ENCODE results near the gene HYI. TPM values are rescaled to one million over a fixed set of nuclear protein-coding genes. Genes with fewer than 3 reads are reported as not detected.

HYI gene
- total and polyA plus RNA-seq, 2 of the 8 experiments (the other 6 are each of a cell fraction or from before 2014, with no cell fraction given) = 14.4 to 17.7 TPM

DNA sequence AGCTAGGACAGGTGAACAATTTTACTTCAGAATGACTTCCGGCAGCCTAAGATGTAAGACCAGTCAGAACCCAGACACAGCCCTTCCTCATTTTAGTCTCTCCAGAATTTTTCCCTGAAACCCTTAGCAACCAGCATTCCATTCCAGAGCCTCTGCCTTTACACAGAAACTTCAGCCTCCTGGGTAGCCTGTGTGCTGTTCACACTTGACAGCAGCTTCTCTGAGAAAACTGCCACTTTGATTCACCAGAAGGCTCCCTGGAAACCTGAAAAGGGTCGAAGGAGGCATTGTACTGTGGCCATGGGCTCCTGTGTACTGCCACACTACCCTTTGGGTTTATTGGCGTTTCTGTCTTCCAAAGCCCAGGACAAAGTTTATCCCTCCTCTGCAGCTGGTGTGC, 17.4 kb downstream of the HYI start:
- DNase-seq (ENCODE audit: low read depth in 1 of 2, low spot score in 2 of 2) (no peak), FAIRE-seq (no peak)
- peaks cover 2 to 26% (median 10%) of the 10 kb centered on the region in 4 experiments for H3K36me3 ChIP-seq (ENCODE audit: control insufficient read depth in 2 of 4, insufficient read depth in 4 of 4, low read length in 3 of 4)
- no peak overlapping the region for H4K91ac ChIP-seq (replicated peaks; ENCODE audit: insufficient read length, low read length)
- no peaks in the 10 kb centered on the region for H3K23me2 ChIP-seq (ENCODE audit: low read depth, low read length)
- H2BK15ac ChIP-seq (ENCODE audit: low read length) = no peak overlapping the region
- no peak overlapping the region for H4K5ac ChIP-seq (ENCODE audit: insufficient read length, low read depth, low read length)
- no peak overlapping the region for H2BK5ac ChIP-seq (ENCODE audit: low read depth, low read length)
- TF ChIP-seq TAF7 (optimal IDR thresholded peaks at IDR 0.05; ENCODE audit: borderline replicate concordance, low read depth, low read length) = no peak
- no peak for TF ChIP-seq KDM4A (IDR thresholded peaks at IDR 0.05; ENCODE audit: low read depth, low read length, severe bottlenecking)
- H3K4me1 ChIP-seq (replicated peaks in 1 of 4; ENCODE audit: control insufficient read depth in 3 of 4, insufficient read depth in 4 of 4, low read length in 3 of 4) = no peaks in the 10 kb centered on the region
- no peaks in the 10 kb centered on the region for H3K79me1 ChIP-seq (ENCODE audit: low read depth, low read length)
- H2BK20ac ChIP-seq (ENCODE audit: low read length) = no peak overlapping the region
- peaks cover 0 to 4% of the 10 kb centered on the region in 2 experiments for H4K20me1 ChIP-seq (replicated peaks in 1 of 2; ENCODE audit: control insufficient read depth in 1 of 2, insufficient read depth in 2 of 2, low read length in 2 of 2)
- 0 out of 2 replicates have a peak overlapping the region, but pooled peaks have one; percentile 40 for H3K27ac ChIP-seq (ENCODE audit: low read depth, low read length)
- no peak overlapping the region for H4K8ac ChIP-seq (ENCODE audit: extremely low read depth, insufficient read depth, low read length)
- no peaks in the 10 kb centered on the region for H3K27me3 ChIP-seq (replicated peaks in 1 of 4; ENCODE audit: control insufficient read depth in 3 of 4, extremely low read depth in 1 of 4, insufficient read depth in 3 of 4, low read length in 3 of 4)
- H3K4ac ChIP-seq (replicated peaks; ENCODE audit: insufficient read length, low read depth, low read length) = no peak overlapping the region
- H2AK5ac ChIP-seq (ENCODE audit: low read depth, low read length) = no peak overlapping the region
- H3K9ac ChIP-seq (replicated peaks in 1 of 4; ENCODE audit: extremely low read depth in 1 of 4, low read depth in 3 of 4, low read length in 3 of 4) = no peak overlapping the region
- H3K56ac ChIP-seq (replicated peaks; ENCODE audit: insufficient read length, low read depth, low read length) = no peak overlapping the region
- no peak overlapping the region for H3K4me3 ChIP-seq (ENCODE audit: extremely low read depth in 1 of 4, insufficient read depth in 2 of 4, low read depth in 3 of 4, low read length in 4 of 4)
- H3K18ac ChIP-seq (ENCODE audit: extremely low read depth, low read length) = no peak overlapping the region
- no peak overlapping the region for H3K14ac ChIP-seq (ENCODE audit: insufficient read length)
- H2BK12ac ChIP-seq (ENCODE audit: low read depth, low read length) = no peak overlapping the region
- no peak overlapping the region for H2AFZ ChIP-seq (ENCODE audit: low read length)
- no peak overlapping the region for H3K23ac ChIP-seq (ENCODE audit: insufficient read length)
- WGBS, 2 experiments (ENCODE audit: extremely low coverage in 1 of 2, insufficient coverage in 1 of 2, insufficient read length in 1 of 2, insufficient replicate concordance in 2 of 2, low coverage in 1 of 2, low lambda C conversion rate in 2 of 2, missing lambda C conversion rate in 1 of 2) = 89% methylated on average over 3 of the region's 3 CpGs; no CpG with 5 or more reads in 1 of the 2 experiments
- POLR2A ChIA-PET (ENCODE audit: partially characterized antibody) = no interaction called here
- H3K9me3 ChIP-seq (ENCODE audit: insufficient read depth in 2 of 2, low read depth in 1 of 2, low read length in 1 of 2) = no peaks in the 10 kb centered on the region
- no peak overlapping the region for H2BK120ac ChIP-seq (replicated peaks; ENCODE audit: low read depth, low read length)
- CTCF ChIA-PET (ENCODE audit: partially characterized antibody) = interaction anchor here (0.6 kb wide), 1 partner anchor 1312 kb away, joined by 4 read pairs; no protein-coding TSS in a partner anchor
- H3K4me2 ChIP-seq (ENCODE audit: insufficient read depth in 1 of 2, low read depth in 2 of 2, low read length in 2 of 2) = no peak overlapping the region
- no peaks in the 10 kb centered on the region for H3K79me2 ChIP-seq (ENCODE audit: control insufficient read depth in 1 of 2, insufficient read depth in 2 of 2, low read length in 2 of 2)
